HL-60 (cell line): ENCODE measurements around the gene KIF26A.

Source experiments
- DNase-seq, 2 experiments: peaks; one replicate each; pipeline ENCODE4 v3.0.0-alpha.2; 2010 to 2020; ENCODE audit warnings: low read depth in 1 of 2, low spot score in 1 of 2
- H3K27ac ChIP-seq: fragments of 250-450 bp; sonication (Bioruptor Pico); replicated peaks from 2 replicates; pipeline ENCODE4 v1.5.1; 2020; ENCODE audit warnings: mild to moderate bottlenecking, moderate library complexity
- H3K27me3 ChIP-seq: fragments of 250-450 bp; sonication (Bioruptor Pico); 2 replicates; pipeline ENCODE4 v1.5.1; 2021; ENCODE audit warnings: mild to moderate bottlenecking, moderate library complexity; ENCODE audit not compliant: insufficient read depth, poor library complexity, severe bottlenecking
- H3K4me3 ChIP-seq: replicated peaks from 2 replicates; pipeline ENCODE4 v1.5.1; 2011; ENCODE audit warnings: mild to moderate bottlenecking, control low read depth, low read length; ENCODE audit not compliant: insufficient read depth
- GABPA ChIP-seq: IDR thresholded peaks from 2 replicates; pipeline ENCODE4 v1.6.1; 2012; ENCODE audit warnings: low read depth
- POLR2AphosphoS5 ChIP-seq: IDR thresholded peaks from 2 replicates; pipeline ENCODE4 v1.6.1; 2012; ENCODE audit warnings: low read depth
- SPI1 ChIP-seq: IDR thresholded peaks from 2 replicates; pipeline ENCODE4 v1.6.1; 2012; ENCODE audit warnings: low read depth, mild to moderate bottlenecking, borderline replicate concordance
- TF ChIP-seq, protein P1 (sequence below): IDR thresholded peaks from one replicate; pipeline ENCODE4 v1.5.1; 2011; ENCODE audit warnings: low read length, control low read depth, inconsistent platforms; ENCODE audit not compliant: insufficient read depth
- TF ChIP-seq, protein P2 (sequence below): IDR thresholded peaks from 2 replicates; pipeline ENCODE4 v1.6.1; 2012; ENCODE audit warnings: low read depth; ENCODE audit not compliant: insufficient replicate concordance

KIF26A gene

DNA sequence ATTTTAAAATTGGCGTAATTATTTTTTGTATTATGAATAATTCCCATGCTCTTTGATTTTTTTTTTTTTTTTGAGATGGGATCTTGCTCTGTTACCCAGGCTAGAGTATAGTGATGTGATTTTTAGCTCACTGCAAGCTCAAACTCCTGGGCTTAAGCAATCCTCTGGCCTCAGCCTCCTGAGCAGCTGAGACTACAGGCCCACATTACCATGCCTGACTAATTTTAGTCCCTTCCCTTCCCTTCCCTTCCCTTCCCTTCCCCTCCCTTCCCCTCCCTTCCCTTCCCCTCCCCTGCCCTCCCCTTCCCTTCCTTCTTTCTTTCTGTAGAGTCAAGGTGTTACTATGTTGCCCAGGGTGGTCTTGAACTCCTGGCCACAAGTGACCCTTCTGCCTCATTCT lies 9.4 kb upstream of the KIF26A start:
- no peak overlapping the region for H3K4me3 ChIP-seq
- H3K27me3 ChIP-seq: peaks cover 2% of the 10 kb centered on the region
- TF ChIP-seq, protein P1, sequence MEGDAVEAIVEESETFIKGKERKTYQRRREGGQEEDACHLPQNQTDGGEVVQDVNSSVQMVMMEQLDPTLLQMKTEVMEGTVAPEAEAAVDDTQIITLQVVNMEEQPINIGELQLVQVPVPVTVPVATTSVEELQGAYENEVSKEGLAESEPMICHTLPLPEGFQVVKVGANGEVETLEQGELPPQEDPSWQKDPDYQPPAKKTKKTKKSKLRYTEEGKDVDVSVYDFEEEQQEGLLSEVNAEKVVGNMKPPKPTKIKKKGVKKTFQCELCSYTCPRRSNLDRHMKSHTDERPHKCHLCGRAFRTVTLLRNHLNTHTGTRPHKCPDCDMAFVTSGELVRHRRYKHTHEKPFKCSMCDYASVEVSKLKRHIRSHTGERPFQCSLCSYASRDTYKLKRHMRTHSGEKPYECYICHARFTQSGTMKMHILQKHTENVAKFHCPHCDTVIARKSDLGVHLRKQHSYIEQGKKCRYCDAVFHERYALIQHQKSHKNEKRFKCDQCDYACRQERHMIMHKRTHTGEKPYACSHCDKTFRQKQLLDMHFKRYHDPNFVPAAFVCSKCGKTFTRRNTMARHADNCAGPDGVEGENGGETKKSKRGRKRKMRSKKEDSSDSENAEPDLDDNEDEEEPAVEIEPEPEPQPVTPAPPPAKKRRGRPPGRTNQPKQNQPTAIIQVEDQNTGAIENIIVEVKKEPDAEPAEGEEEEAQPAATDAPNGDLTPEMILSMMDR: no peak
- TF ChIP-seq, protein P2, sequence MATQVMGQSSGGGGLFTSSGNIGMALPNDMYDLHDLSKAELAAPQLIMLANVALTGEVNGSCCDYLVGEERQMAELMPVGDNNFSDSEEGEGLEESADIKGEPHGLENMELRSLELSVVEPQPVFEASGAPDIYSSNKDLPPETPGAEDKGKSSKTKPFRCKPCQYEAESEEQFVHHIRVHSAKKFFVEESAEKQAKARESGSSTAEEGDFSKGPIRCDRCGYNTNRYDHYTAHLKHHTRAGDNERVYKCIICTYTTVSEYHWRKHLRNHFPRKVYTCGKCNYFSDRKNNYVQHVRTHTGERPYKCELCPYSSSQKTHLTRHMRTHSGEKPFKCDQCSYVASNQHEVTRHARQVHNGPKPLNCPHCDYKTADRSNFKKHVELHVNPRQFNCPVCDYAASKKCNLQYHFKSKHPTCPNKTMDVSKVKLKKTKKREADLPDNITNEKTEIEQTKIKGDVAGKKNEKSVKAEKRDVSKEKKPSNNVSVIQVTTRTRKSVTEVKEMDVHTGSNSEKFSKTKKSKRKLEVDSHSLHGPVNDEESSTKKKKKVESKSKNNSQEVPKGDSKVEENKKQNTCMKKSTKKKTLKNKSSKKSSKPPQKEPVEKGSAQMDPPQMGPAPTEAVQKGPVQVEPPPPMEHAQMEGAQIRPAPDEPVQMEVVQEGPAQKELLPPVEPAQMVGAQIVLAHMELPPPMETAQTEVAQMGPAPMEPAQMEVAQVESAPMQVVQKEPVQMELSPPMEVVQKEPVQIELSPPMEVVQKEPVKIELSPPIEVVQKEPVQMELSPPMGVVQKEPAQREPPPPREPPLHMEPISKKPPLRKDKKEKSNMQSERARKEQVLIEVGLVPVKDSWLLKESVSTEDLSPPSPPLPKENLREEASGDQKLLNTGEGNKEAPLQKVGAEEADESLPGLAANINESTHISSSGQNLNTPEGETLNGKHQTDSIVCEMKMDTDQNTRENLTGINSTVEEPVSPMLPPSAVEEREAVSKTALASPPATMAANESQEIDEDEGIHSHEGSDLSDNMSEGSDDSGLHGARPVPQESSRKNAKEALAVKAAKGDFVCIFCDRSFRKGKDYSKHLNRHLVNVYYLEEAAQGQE: no peak
- TF ChIP-seq GABPA (no peak), SPI1 (no peak), POLR2AphosphoS5 (no peak)
- no peak overlapping the region for H3K27ac ChIP-seq
- DNase-seq: no peak

DNA sequence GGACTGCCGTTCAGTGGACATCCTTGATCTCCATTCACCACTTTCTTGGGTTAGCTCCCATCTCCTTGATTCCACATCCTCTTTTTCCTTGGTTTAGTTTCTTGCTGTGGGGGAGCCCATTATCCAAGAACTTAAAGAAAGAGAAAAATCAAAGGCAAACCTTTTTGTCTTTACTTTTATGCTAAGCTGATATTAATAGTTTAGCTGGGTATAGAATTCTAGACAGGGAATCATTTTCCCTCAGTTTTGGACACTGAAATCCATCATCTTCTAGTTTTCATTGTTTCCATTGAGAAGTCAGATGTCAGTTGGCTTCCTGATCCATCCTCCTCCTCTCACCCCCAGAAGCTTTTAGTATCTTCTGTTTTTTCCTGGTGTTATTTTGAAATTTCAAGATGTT lies 8.8 kb upstream of the KIF26A start:
- DNase-seq: no peak
- TF ChIP-seq, protein P1: no peak
- TF ChIP-seq POLR2AphosphoS5 (no peak), GABPA (no peak), SPI1 (no peak)
- TF ChIP-seq, protein P2: no peak
- peaks cover 8% of the 10 kb centered on the region for H3K27me3 ChIP-seq
- no peak overlapping the region for H3K4me3 ChIP-seq
- no peak overlapping the region for H3K27ac ChIP-seq

DNA sequence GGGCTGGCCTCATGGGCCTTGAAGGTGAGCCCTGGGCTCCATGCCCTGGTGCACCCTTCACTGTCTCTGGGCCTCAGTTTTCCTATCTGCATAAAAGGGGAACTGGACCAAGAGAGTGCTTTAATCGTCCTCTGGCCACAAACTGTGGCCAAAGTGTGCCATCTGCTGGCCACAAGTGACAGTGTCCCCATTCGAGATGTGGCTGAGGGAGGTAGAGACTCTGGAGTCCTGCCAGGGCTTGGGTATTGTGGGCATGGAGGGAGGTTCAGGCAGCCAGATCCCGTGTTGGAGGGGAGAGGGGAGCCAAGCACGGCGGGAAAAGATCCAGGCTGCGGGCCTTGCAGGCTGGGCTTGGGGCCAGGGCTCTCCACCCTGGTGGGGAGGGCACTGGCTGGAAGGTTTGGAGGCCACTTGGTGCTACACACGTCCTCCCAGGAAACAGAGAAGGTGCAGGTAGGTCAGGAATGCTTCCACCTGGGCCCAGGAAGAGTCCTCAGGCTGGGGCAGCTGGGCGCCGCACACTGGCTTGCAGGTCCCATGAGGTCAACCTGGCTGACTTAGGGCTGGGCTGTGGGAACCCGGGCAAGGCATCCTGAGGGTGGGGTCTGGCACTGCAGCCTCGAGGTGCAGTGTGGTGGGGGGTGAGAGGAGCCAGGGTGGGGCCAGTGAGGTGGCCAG lies 7.3 kb upstream of the KIF26A start:
- H3K27me3 ChIP-seq: peaks cover 23% of the 10 kb centered on the region
- TF ChIP-seq POLR2AphosphoS5: no peak
- TF ChIP-seq, protein P1: peak; percentile 61
- TF ChIP-seq, protein P2: no peak
- no peak for TF ChIP-seq GABPA
- TF ChIP-seq SPI1: peak; percentile 77
- no peak overlapping the region for H3K27ac ChIP-seq
- peak in 1 of 2 experiments; percentile 40 for DNase-seq
- no peak overlapping the region for H3K4me3 ChIP-seq
